HCT116 (cell line): ENCODE data around the gene PDE7B. TPM values are rescaled to one million over a fixed set of nuclear protein-coding genes. Genes with fewer than 3 reads are reported as not detected.

Source experiments
- ATAC-seq: fragments of 200-7000 bp; cut with Tn5 transposase; 2 replicates; pipeline ENCODE4 v1.9.1; 2020; ENCODE audit warnings: mild to moderate bottlenecking, moderate library complexity
- BruUV-seq: library from RNA; stranded (reverse); fragments of 400-500 nt; replicated peaks from 2 replicates; lab custom pipeline; 2021; lab: Mats Ljungman, UMichigan
- CTCF ChIA-PET: fragments of 300-600 bp; sonication (Branson Sonifier 250); formaldehyde crosslinking; loops from one replicate; lab custom pipeline; 2021; ENCODE audit warnings: antibody characterized with exemption; lab: Charles Lee
- POLR2A ChIA-PET: fragments of 300-600, 350-600 bp; sonication (Branson Sonifier 250); formaldehyde crosslinking; loops from one replicate; lab custom pipeline; 2021; ENCODE audit warnings: antibody characterized with exemption; lab: Charles Lee
- RAD21 ChIA-PET, 2 experiments: fragments of 300-600 bp; sonication (Branson Sonifier 250); formaldehyde crosslinking; loops; one replicate each; lab custom pipeline; 2023; ENCODE audit warnings: low total read pairs in 2 of 2; ENCODE audit not compliant: uncharacterized antibody in 2 of 2, unreplicated experiment in 2 of 2, low non-redundant PET in 1 of 2; lab: Charles Lee
- DNase-seq: peaks from one replicate; pipeline ENCODE4 v3.0.0-alpha.2; 2010; ENCODE audit warnings: low read depth, low spot score
- H2AFZ ChIP-seq: fragments of 200-600 bp; shearing (Covaris generic), sonication (generic); 2 replicates; pipeline ENCODE4 v1.6.1; 2017; ENCODE audit warnings: low read depth, mixed run types, mixed read lengths, antibody characterized with exemption, low read length; ENCODE audit not compliant: poor library complexity, severe bottlenecking
- H3K27ac ChIP-seq: 2 replicates; pipeline ENCODE4 v1.5.1; 2012; ENCODE audit warnings: low read depth, low read length
- H3K27me3 ChIP-seq: fragments of 200-600 bp; sonication (generic); 2 replicates; pipeline ENCODE4 v1.6.1; 2016; ENCODE audit warnings: mixed run types, low read length, mixed read lengths; ENCODE audit not compliant: insufficient read depth
- H3K36me3 ChIP-seq, 2 experiments: fragments of 200-500 bp in 1 of 2; fragments of 200-600 bp in 1 of 2; sonication (Bioruptor generic) in 1 of 2; sonication (generic) in 1 of 2; 2 replicates each; pipeline versions ENCODE4 v1.5.1 to v1.6.1; 2014 to 2016; ENCODE audit warnings: low read length in 2 of 2, inconsistent platforms in 1 of 2, mixed read lengths in 1 of 2, mixed run types in 1 of 2; ENCODE audit not compliant: insufficient read depth in 2 of 2, control insufficient read depth in 1 of 2
- H3K4me1 ChIP-seq, 2 experiments: fragments of 200-600 bp in 1 of 2; sonication (generic) in 1 of 2; 2 replicates each; pipeline versions ENCODE4 v1.5.1 to v1.6.1; 2012 to 2017; ENCODE audit warnings: low read length in 2 of 2, inconsistent platforms in 1 of 2, mild to moderate bottlenecking in 1 of 2, mixed read lengths in 1 of 2, mixed run types in 1 of 2, moderate library complexity in 1 of 2; ENCODE audit not compliant: insufficient read depth in 2 of 2, control insufficient read depth in 1 of 2
- H3K4me2 ChIP-seq: fragments of 200-600 bp; sonication (generic); 2 replicates; pipeline ENCODE4 v1.6.1; 2017; ENCODE audit warnings: mixed run types, low read length, mixed read lengths
- H3K4me3 ChIP-seq, 2 experiments: fragments of 200-600 bp in 1 of 2; sonication (generic) in 1 of 2; replicated peaks in 1 of 2; 2 replicates each; pipeline ENCODE4 v1.5.1; 2011 to 2016; ENCODE audit warnings: low read length in 2 of 2, control low read depth in 1 of 2, low read depth in 1 of 2, mild to moderate bottlenecking in 1 of 2, mixed read lengths in 1 of 2, mixed run types in 1 of 2
- H3K79me2 ChIP-seq: fragments of 200-600 bp; sonication (generic); 2 replicates; pipeline ENCODE4 v1.6.1; 2017; ENCODE audit warnings: mild to moderate bottlenecking, mixed run types, low read length, moderate library complexity, mixed read lengths; ENCODE audit not compliant: insufficient read depth
- H3K9ac ChIP-seq: fragments of 200-600 bp; sonication (generic); 2 replicates; pipeline ENCODE4 v1.6.1; 2016; ENCODE audit warnings: low read length, mixed read lengths
- H3K9me2 ChIP-seq: fragments of 200-600 bp; sonication (generic), shearing (Covaris generic); 2 replicates; pipeline ENCODE4 v1.6.1; 2017; ENCODE audit warnings: mixed run types, mild to moderate bottlenecking, moderate library complexity; ENCODE audit not compliant: insufficient read depth
- H3K9me3 ChIP-seq, 2 experiments: fragments of 200-500 bp in 1 of 2; fragments of 200-600 bp in 1 of 2; sonication (Bioruptor generic) in 1 of 2; sonication (generic) in 1 of 2; 2 replicates each; pipeline ENCODE4 v1.6.1; 2014 to 2017; ENCODE audit warnings: low read length in 2 of 2, mixed read lengths in 2 of 2, inconsistent platforms in 1 of 2, low read depth in 1 of 2, mild to moderate bottlenecking in 1 of 2, mixed run types in 1 of 2, moderate library complexity in 1 of 2; ENCODE audit not compliant: control insufficient read depth in 1 of 2, insufficient read depth in 1 of 2
- H4K20me1 ChIP-seq: fragments of 200-600 bp; sonication (generic), shearing (Covaris generic); 2 replicates; pipeline ENCODE4 v1.6.1; 2017; ENCODE audit warnings: mixed run types, mild to moderate bottlenecking, moderate library complexity; ENCODE audit not compliant: insufficient read depth
- ATF3 ChIP-seq: IDR thresholded peaks from 2 replicates; pipeline ENCODE4 v1.6.1; 2012
- CEBPB ChIP-seq: IDR thresholded peaks from 2 replicates; pipeline ENCODE4 v1.6.1; 2012; ENCODE audit warnings: low read depth
- CTCF ChIP-seq, 3 experiments: fragments of 200-600 bp in 1 of 3; sonication (generic) in 1 of 3; IDR thresholded peaks in 2 of 3; conservative IDR thresholded peaks in 1 of 3; 2 replicates each; pipeline ENCODE4 v1.5.1; 2012 to 2017; ENCODE audit warnings: low read depth in 2 of 3, low read length in 2 of 3, antibody characterized with exemption in 1 of 3, borderline replicate concordance in 1 of 3, control low read depth in 1 of 3, mild to moderate bottlenecking in 1 of 3, mixed read lengths in 1 of 3, mixed run types in 1 of 3, moderate library complexity in 1 of 3; ENCODE audit not compliant: insufficient read depth in 1 of 3
- EGR1 ChIP-seq: IDR thresholded peaks from 2 replicates; pipeline ENCODE4 v1.6.1; 2012; ENCODE audit warnings: low read depth
- FOSL1 ChIP-seq: IDR thresholded peaks from 2 replicates; pipeline ENCODE4 v1.6.1; 2012; ENCODE audit warnings: low read depth
- JUND ChIP-seq: IDR thresholded peaks from 2 replicates; pipeline ENCODE4 v1.6.1; 2012
- MAX ChIP-seq: IDR thresholded peaks from 2 replicates; pipeline ENCODE4 v1.6.1; 2012
- SP1 ChIP-seq: IDR thresholded peaks from 2 replicates; pipeline ENCODE4 v1.6.1; 2012; ENCODE audit warnings: low read depth
- SRF ChIP-seq: IDR thresholded peaks from 2 replicates; pipeline ENCODE4 v1.6.1; 2012; ENCODE audit warnings: low read depth
- TCF7L2 ChIP-seq: IDR thresholded peaks from 2 replicates; pipeline ENCODE4 v1.7.0; 2011; ENCODE audit warnings: borderline replicate concordance, inconsistent platforms; ENCODE audit not compliant: insufficient read depth, insufficient read length; ENCODE audit errors: extremely low read depth
- intact Hi-C: fragments of 100-400 bp; cut with micrococcal nuclease; formaldehyde crosslinking; loops from 2 replicates; pipeline ENCODE4 v1.10.0; 2022
- total RNA-seq: library from RNA; stranded (reverse); gene quantifications from one replicate; pipeline ENCODE4 v1.2.1, GENCODE V29; 2021; ENCODE audit not compliant: unreplicated experiment
- TF ChIP-seq, protein P1 (sequence below): IDR thresholded peaks from 2 replicates; pipeline ENCODE4 v1.6.1; 2011; ENCODE audit warnings: mild to moderate bottlenecking, low read length, moderate library complexity; ENCODE audit not compliant: insufficient replicate concordance; ENCODE audit errors: extremely low read depth

Gene PDE7B
- total RNA-seq, 1 experiment from 2014 or later: 0.61 TPM

DNA sequence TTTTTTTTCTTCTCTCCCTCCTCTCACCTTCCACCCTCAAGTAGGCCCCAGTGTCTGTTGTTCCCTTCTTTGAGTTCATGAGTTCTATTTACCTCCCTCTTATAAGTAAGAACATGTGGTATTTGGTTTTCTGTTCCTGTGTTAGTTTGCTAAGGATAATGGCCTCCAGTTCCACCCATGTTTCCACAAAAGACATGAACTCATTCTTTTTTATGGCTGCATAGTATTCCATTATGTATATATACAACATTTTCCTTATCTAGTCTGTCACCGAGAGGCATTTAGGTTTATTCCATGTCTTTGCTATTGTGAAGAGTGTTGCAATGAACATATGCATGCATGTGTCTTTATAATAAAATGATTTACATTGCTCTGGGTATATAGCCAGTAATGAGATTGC lies 147.9 kb downstream of the PDE7B start (continued):
- no peak for TF ChIP-seq ATF3
- TF ChIP-seq SP1: no peak
- TF ChIP-seq JUND: no peak
- TF ChIP-seq FOSL1: no peak

DNA sequence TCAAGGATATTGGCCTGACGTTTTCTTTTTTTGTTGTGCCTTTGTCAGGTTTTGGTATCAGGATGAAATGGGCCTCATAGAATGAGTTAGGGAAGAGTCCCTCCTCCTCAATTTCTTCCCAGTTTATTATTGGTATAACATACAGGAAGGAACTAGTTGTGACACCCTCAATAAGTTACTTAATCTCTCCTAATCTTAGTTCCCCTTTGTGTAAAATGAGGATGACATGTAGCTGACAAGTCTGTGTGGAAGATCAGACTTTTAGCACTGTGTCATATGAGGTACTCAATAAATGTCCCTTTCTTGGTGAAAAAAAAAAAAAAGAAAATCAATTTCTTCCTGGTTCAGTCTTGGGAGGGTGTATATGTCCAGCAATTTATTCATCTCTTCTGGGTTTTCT lies 155.8 kb downstream of the PDE7B start:
- RAD21 ChIA-PET: no interaction called here
- Histone ChIP-seq H3K27me3 (no peaks in the 10 kb centered on the region), H3K4me2 (no peak overlapping the region), H3K9ac (no peak overlapping the region), H3K4me1 (peaks cover 0 to 3% of the 10 kb centered on the region in 2 experiments; a peak in 1 of 4 replicates), H3K9me2 (no peaks in the 10 kb centered on the region), H3K79me2 (no peaks in the 10 kb centered on the region), H3K36me3 (no peaks in the 10 kb centered on the region), H2AFZ (no peak overlapping the region), H3K4me3 (no peak overlapping the region), H3K9me3 (no peaks in the 10 kb centered on the region), H4K20me1 (no peaks in the 10 kb centered on the region), H3K27ac (no peak overlapping the region)
- intact Hi-C loops: no loop called here
- BruUV-seq: no TSS peak
- TF ChIP-seq CEBPB: no peak
- no peak for TF ChIP-seq SRF
- CTCF ChIA-PET: no interaction called here
- POLR2A ChIA-PET: no interaction called here
- no peak for DNase-seq
- ATAC-seq: no peak

GRCh38 chr6:136011475-136011874 lies 160.0 kb downstream of the PDE7B start:
- intact Hi-C loops: no loop called here
- TF ChIP-seq JUND (no peak), EGR1 (no peak), FOSL1 (no peak), CTCF (IDR thresholded peaks at IDR 0.05 in 2 of 3, conservative IDR thresholded peaks at IDR 0.05 in 1 of 3; ENCODE audit: borderline replicate concordance in 1 of 3, insufficient read depth in 1 of 3, low read depth in 2 of 3, low read length in 2 of 3) (no peak), TCF7L2 (no peak), MAX (no peak)
- TF ChIP-seq, protein P1, sequence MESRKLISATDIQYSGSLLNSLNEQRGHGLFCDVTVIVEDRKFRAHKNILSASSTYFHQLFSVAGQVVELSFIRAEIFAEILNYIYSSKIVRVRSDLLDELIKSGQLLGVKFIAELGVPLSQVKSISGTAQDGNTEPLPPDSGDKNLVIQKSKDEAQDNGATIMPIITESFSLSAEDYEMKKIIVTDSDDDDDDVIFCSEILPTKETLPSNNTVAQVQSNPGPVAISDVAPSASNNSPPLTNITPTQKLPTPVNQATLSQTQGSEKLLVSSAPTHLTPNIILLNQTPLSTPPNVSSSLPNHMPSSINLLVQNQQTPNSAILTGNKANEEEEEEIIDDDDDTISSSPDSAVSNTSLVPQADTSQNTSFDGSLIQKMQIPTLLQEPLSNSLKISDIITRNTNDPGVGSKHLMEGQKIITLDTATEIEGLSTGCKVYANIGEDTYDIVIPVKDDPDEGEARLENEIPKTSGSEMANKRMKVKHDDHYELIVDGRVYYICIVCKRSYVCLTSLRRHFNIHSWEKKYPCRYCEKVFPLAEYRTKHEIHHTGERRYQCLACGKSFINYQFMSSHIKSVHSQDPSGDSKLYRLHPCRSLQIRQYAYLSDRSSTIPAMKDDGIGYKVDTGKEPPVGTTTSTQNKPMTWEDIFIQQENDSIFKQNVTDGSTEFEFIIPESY: no peak
- Histone ChIP-seq H2AFZ (no peak overlapping the region), H3K36me3 (no peaks in the 10 kb centered on the region), H3K9me3 (no peaks in the 10 kb centered on the region), H3K4me1 (peaks cover 0 to 5% of the 10 kb centered on the region in 2 experiments; a peak in 1 of 4 replicates), H3K4me3 (no peak overlapping the region), H4K20me1 (no peaks in the 10 kb centered on the region), H3K9ac (no peak overlapping the region), H3K79me2 (no peaks in the 10 kb centered on the region), H3K27ac (no peak overlapping the region), H3K27me3 (no peaks in the 10 kb centered on the region), H3K9me2 (no peaks in the 10 kb centered on the region), H3K4me2 (no peak overlapping the region)
- no TSS peak for BruUV-seq
- POLR2A ChIA-PET: no interaction called here
- ATAC-seq (no peak), DNase-seq (no peak)
- RAD21 ChIA-PET: no interaction called here
- CTCF ChIA-PET: no interaction called here
